ENCODE measurements around the gene IDH3A.

IDH3A gene

GRCh38 chr15:78110096-78110495 is 39.1 kb upstream of the IDH3A start:
- H3K4me3 ChIP-seq (replicated peaks; ENCODE audit: low read depth, low read length), result no peak overlapping the region
- no peak for TF ChIP-seq CTCF (IDR thresholded peaks at IDR 0.05; ENCODE audit: low read depth, low read length, missing control alignments)
- DNase-seq (ENCODE audit: extremely low read depth, low read depth), result no peak

GRCh38 chr15:78110916-78111475 is 38.2 kb upstream of the IDH3A start:
- no peak for TF ChIP-seq CTCF (IDR thresholded peaks at IDR 0.05; ENCODE audit: low read depth, low read length, missing control alignments)
- no peak overlapping the region for H3K4me3 ChIP-seq (replicated peaks; ENCODE audit: low read depth, low read length)
- DNase-seq (ENCODE audit: extremely low read depth, low read depth), result no peak

GRCh38 chr15:78111788-78112187 is 37.4 kb upstream of the IDH3A start:
- TF ChIP-seq CTCF (IDR thresholded peaks at IDR 0.05; ENCODE audit: low read depth, low read length, missing control alignments), result no peak
- no peak overlapping the region for H3K4me3 ChIP-seq (replicated peaks; ENCODE audit: low read depth, low read length)
- no peak for DNase-seq (ENCODE audit: extremely low read depth, low read depth)

GRCh38 chr15:78112551-78112950 is 36.6 kb upstream of the IDH3A start:
- TF ChIP-seq CTCF (IDR thresholded peaks at IDR 0.05; ENCODE audit: low read depth, low read length, missing control alignments), result no peak
- DNase-seq (ENCODE audit: extremely low read depth, low read depth), result no peak
- no peak overlapping the region for H3K4me3 ChIP-seq (replicated peaks; ENCODE audit: low read depth, low read length)

- no peak for TF ChIP-seq CTCF (IDR thresholded peaks at IDR 0.05; ENCODE audit: low read depth, low read length, missing control alignments)
- DNase-seq (ENCODE audit: extremely low read depth, low read depth), result no peak
Observed at GRCh38 chr15:78120523-78120922, 28.6 kb upstream of the IDH3A start.

GRCh38 chr15:78125267-78125666 is 23.9 kb upstream of the IDH3A start:
- DNase-seq (ENCODE audit: extremely low read depth, low read depth), result no peak
- H3K4me3 ChIP-seq (replicated peaks; ENCODE audit: low read depth, low read length), result no peak overlapping the region
- TF ChIP-seq CTCF (IDR thresholded peaks at IDR 0.05; ENCODE audit: low read depth, low read length, missing control alignments), result no peak

More at GRCh38 chr15:78120523-78120922, 28.6 kb upstream of the IDH3A start:
- H3K4me3 ChIP-seq (replicated peaks; ENCODE audit: low read depth, low read length), result no peak overlapping the region

- DNase-seq (ENCODE audit: extremely low read depth, low read depth), result no peak
- H3K4me3 ChIP-seq (replicated peaks; ENCODE audit: low read depth, low read length), result no peak overlapping the region
- TF ChIP-seq CTCF (IDR thresholded peaks at IDR 0.05; ENCODE audit: low read depth, low read length, missing control alignments), result no peak
Observed at GRCh38 chr15:78127882-78128281, 21.3 kb upstream of the IDH3A start.
